ENCODE results near the gene ZIC3.
"Not testable (repeated sequence)": the region's sequence is repeated elsewhere in the genome, so short reads cannot be mapped to it uniquely, and the experiment has no call there.

ZIC3 gene

DNA sequence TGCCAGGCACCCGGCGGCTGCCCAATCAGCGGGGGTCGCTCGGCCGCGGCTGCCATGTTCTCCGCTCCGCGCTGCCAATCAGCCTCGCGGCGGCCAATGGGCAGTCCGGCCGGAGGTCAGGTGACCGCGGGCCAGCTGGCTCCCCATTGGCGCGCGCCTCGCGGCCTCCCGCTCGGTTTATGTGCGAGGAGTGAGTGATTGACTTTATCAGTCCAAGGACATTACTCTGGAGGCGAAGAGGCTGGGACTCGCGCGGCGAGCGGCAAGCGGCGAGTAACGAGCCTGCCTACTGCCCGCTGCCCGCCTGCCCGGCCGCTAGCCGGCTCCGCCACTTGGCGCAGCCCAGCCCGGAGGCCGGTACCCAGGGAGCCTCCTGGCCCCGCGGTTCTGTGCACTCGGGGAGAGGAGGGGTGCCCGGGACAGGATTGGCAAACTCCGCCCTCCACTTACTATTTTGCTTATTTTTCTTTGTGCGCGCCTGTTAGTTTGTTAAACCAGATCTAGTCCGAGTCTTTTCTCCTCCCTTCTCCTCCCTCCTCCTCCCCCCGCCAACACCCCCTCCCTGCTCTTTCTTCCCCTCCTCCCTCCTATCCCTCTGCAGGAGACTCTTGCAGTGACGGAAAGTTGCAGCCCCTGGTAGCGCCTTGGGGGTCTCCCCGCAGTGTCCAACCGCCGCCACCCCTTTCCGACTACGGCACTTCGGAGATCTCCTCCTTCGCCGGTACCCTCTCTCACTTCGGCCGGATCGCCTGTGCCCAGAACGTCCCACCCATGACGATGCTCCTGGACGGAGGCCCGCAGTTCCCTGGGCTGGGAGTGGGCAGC is at the start of gene ZIC3:
Gene ZIC3, plus strand, starts transcription at position 207 of the 825 bp plus-strand sequence. Its CDS starts 565 bp downstream, at position 772.
- H3K4me1 ChIP-seq (ENCODE audit: control insufficient read depth in 5 of 5, insufficient read depth in 5 of 5, low read length in 5 of 5), result peaks cover 0 to 27% (median 16%) of the 10 kb centered on the region in 5 donors
- H3K9me3 ChIP-seq (ENCODE audit: control insufficient read depth in 5 of 5, low read length in 5 of 5), result no peaks in the 10 kb centered on the region
- H3K36me3 ChIP-seq (ENCODE audit: control insufficient read depth in 5 of 5, insufficient read depth in 5 of 5, low read length in 5 of 5), result no peaks in the 10 kb centered on the region
- H3K9ac ChIP-seq (ENCODE audit: low read length in 5 of 5), result no peak within 1 kb of the TSS
- H3K27ac ChIP-seq (ENCODE audit: low read depth, low read length), result no peak within 1 kb of the TSS
- H3K4me3 ChIP-seq (ENCODE audit: low read depth in 1 of 5, low read length in 5 of 5), result peak within 1 kb of the TSS; percentile 51 to 72 (median 61)
- peaks cover 41 to 71% (median 54%) of the 10 kb centered on the region in 5 donors for H3K27me3 ChIP-seq (ENCODE audit: control insufficient read depth in 5 of 5, insufficient read depth in 4 of 5, low read length in 5 of 5)

DNA sequence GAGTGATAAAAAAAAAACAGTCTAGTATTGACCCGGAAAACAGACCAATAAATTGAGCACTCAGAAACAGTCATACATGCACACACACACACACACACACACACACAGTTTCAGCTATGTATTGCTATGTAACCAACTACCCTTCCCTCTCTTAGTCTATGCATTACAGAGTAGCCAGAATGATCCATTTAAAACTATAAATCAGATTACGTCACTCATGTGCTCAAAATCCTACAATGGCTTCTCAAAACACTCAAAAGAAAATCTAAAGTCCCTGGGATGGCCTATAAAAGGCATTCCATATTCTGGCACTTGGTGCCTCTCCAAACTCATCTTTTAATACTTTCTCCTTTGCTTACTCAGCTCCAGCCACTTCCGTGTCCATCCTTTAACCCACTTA is 46.5 kb upstream of the ZIC3 start:
- no peaks in the 10 kb centered on the region for H3K9me3 ChIP-seq (ENCODE audit: control insufficient read depth in 5 of 5, low read length in 5 of 5)
- no peak overlapping the region for H3K9ac ChIP-seq (ENCODE audit: low read length in 5 of 5)
- no peaks in the 10 kb centered on the region for H3K4me1 ChIP-seq (ENCODE audit: control insufficient read depth in 5 of 5, insufficient read depth in 5 of 5, low read length in 5 of 5)
- H3K4me3 ChIP-seq (ENCODE audit: low read depth in 1 of 5, low read length in 5 of 5), result no peak overlapping the region
- H3K27me3 ChIP-seq (ENCODE audit: control insufficient read depth in 5 of 5, insufficient read depth in 4 of 5, low read length in 5 of 5), result peaks cover under 1 to 11% (median 7%) of the 10 kb centered on the region in 5 donors
- no peak overlapping the region for H3K27ac ChIP-seq (ENCODE audit: low read depth, low read length)
- no peaks in the 10 kb centered on the region for H3K36me3 ChIP-seq (ENCODE audit: control insufficient read depth in 5 of 5, insufficient read depth in 5 of 5, low read length in 5 of 5)

DNA sequence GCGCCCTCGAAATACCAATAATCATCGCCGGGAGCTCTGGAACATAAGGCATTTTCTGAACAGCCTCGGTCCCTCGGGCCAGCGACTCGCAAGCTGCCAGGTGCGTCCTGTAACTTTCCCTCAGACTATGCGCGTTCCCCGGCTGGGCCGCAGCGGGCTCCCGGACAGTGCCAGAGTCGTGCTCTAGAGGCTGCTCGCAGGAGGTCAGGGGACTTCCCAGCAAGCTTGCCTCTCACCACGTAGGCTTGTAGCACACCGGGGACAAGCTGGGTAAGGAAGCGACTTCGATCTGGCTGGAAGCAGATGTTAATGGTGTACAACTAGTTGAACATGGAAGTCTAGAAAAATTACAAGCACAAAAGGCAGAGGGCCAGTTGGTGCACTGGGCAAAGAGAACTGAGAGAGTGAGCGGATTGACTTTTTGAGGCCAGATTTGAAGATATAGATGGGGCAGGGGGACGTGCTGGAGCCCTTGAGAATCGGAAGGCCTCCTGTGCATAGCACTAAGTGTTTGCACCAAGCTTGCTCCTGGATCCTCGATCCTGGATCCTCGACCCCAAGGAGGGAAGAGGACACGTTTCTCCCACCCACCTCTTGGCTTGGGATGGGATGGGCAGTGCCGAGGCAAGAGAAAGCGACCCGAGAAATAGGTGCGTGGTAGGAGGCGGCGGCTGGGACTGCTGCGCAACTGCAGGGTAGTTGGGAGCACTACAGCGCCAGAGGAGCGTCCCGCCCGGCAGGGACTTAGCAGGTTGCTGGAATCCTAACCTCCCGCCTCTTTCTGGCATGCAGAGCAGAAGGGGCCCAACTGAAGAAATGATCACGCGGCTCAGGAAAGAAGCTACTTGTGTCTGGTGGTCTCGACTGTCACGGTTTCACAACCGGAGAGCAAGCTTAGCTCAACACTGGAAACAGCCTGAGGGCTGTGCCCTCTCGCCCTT is 19.9 kb upstream of the ZIC3 start:
- peaks cover 31 to 68% (median 64%) of the 10 kb centered on the region in 5 donors for H3K27me3 ChIP-seq (ENCODE audit: control insufficient read depth in 5 of 5, insufficient read depth in 4 of 5, low read length in 5 of 5)
- no peak overlapping the region for H3K9ac ChIP-seq (ENCODE audit: low read length in 5 of 5)
- peaks cover 0 to 4% (median 2%) of the 10 kb centered on the region in 5 donors for H3K9me3 ChIP-seq (ENCODE audit: control insufficient read depth in 5 of 5, low read length in 5 of 5)

DNA sequence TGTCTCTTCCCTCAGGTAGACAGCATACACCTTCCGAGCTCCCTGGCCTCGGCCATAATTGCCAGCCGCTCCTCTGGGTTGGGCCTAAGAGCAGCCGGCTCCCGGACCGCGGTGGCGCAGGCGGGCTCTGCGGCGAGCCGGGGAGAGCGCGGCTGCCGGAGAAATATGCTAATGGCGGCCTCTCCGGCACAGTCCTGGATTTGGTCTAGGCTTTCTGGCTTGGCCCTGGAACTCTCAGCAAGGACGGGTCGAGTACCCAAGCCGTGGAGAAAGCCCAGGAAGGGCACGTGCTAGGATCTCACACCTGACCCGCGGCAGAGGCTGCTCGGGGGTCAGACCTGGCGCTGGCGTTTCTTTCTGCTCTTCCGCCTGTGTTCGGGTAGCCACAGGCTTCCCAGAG is 18.6 kb upstream of the ZIC3 start:
- peaks cover 0 to 4% (median 2%) of the 10 kb centered on the region in 5 donors for H3K9me3 ChIP-seq (ENCODE audit: control insufficient read depth in 5 of 5, low read length in 5 of 5)
- H3K36me3 ChIP-seq (ENCODE audit: control insufficient read depth in 5 of 5, insufficient read depth in 5 of 5, low read length in 5 of 5), result no peaks in the 10 kb centered on the region
- H3K4me1 ChIP-seq (ENCODE audit: control insufficient read depth in 5 of 5, insufficient read depth in 5 of 5, low read length in 5 of 5), result peaks cover 0 to 20% (median 6%) of the 10 kb centered on the region in 5 donors
- H3K9ac ChIP-seq (ENCODE audit: low read length in 5 of 5), result no peak overlapping the region
- H3K27ac ChIP-seq (ENCODE audit: low read depth, low read length), result no peak overlapping the region
- peaks cover 31 to 75% (median 66%) of the 10 kb centered on the region in 5 donors for H3K27me3 ChIP-seq (ENCODE audit: control insufficient read depth in 5 of 5, insufficient read depth in 4 of 5, low read length in 5 of 5)
- H3K4me3 ChIP-seq (ENCODE audit: low read depth in 1 of 5, low read length in 5 of 5), result peak overlapping the region in 2 of 5 donors; percentile 14 to 17

More for the DNA sequence above, 19.9 kb upstream of the ZIC3 start:
- Histone ChIP-seq H3K4me3 (ENCODE audit: low read depth in 1 of 5, low read length in 5 of 5) (no peak overlapping the region), H3K36me3 (ENCODE audit: control insufficient read depth in 5 of 5, insufficient read depth in 5 of 5, low read length in 5 of 5) (no peaks in the 10 kb centered on the region), H3K27ac (ENCODE audit: low read depth, low read length) (no peak overlapping the region), H3K4me1 (ENCODE audit: control insufficient read depth in 5 of 5, insufficient read depth in 5 of 5, low read length in 5 of 5) (peaks cover 0 to 20% (median 6%) of the 10 kb centered on the region in 5 donors)

DNA sequence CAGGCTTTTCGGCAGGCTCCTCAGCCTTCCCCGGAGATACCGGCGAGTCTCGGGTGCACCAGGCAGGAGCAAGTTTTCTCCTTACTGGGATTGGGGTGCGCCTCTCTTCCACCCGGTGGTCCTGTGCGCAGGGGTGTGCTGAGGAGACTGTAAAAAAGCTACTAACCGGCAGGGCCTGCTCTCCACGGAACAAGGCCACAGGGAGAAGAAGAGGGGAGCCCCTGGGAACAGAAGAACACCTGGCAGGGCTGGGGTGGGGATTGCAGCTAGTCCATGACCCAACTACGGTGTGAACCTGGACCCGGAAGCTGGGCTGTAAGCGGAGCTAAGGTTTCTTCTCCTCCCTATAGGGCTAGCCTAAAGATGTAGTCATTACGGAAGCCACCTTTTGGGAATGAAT is 17.7 kb upstream of the ZIC3 start:
- H3K27me3 ChIP-seq (ENCODE audit: control insufficient read depth in 5 of 5, insufficient read depth in 4 of 5, low read length in 5 of 5), result peaks cover 31 to 76% (median 70%) of the 10 kb centered on the region in 5 donors
- H3K4me1 ChIP-seq (ENCODE audit: control insufficient read depth in 5 of 5, insufficient read depth in 5 of 5, low read length in 5 of 5), result peaks cover 0 to 20% (median 6%) of the 10 kb centered on the region in 5 donors
- H3K36me3 ChIP-seq (ENCODE audit: control insufficient read depth in 5 of 5, insufficient read depth in 5 of 5, low read length in 5 of 5), result no peaks in the 10 kb centered on the region
- H3K27ac ChIP-seq (ENCODE audit: low read depth, low read length), result no peak overlapping the region
- H3K4me3 ChIP-seq (ENCODE audit: low read depth in 1 of 5, low read length in 5 of 5), result no peak overlapping the region
- no peak overlapping the region for H3K9ac ChIP-seq (ENCODE audit: low read length in 5 of 5)
- peaks cover 0 to 4% (median 2%) of the 10 kb centered on the region in 5 donors for H3K9me3 ChIP-seq (ENCODE audit: control insufficient read depth in 5 of 5, low read length in 5 of 5)

DNA sequence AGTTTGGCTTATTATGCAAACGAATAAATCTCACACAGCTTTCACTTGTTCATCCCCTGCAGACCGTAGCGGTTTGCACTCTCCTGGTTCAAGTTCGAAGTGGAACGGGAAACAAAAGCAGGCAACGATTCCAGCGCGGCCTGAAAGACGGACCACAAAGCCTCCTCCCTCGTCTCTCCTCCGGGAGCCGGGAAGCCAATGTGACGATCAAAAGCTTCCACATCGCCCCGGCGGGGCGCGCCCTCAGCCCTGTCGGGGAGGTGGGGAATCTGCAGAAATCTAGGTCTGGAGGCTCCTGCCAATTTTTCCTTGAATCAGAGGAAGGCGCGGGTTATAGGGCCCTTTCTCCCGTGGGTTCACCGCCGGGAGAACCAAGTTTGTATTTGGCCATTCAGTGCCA is 16.9 kb upstream of the ZIC3 start:
- peaks cover 0 to 4% (median 2%) of the 10 kb centered on the region in 5 donors for H3K9me3 ChIP-seq (ENCODE audit: control insufficient read depth in 5 of 5, low read length in 5 of 5)
- no peak overlapping the region for H3K27ac ChIP-seq (ENCODE audit: low read depth, low read length)
- peaks cover 0 to 20% (median 6%) of the 10 kb centered on the region in 5 donors for H3K4me1 ChIP-seq (ENCODE audit: control insufficient read depth in 5 of 5, insufficient read depth in 5 of 5, low read length in 5 of 5)
- peaks cover 31 to 70% (median 70%) of the 10 kb centered on the region in 5 donors for H3K27me3 ChIP-seq (ENCODE audit: control insufficient read depth in 5 of 5, insufficient read depth in 4 of 5, low read length in 5 of 5)
- H3K9ac ChIP-seq (ENCODE audit: low read length in 5 of 5), result no peak overlapping the region
- no peaks in the 10 kb centered on the region for H3K36me3 ChIP-seq (ENCODE audit: control insufficient read depth in 5 of 5, insufficient read depth in 5 of 5, low read length in 5 of 5)
- no peak overlapping the region for H3K4me3 ChIP-seq (ENCODE audit: low read depth in 1 of 5, low read length in 5 of 5)

DNA sequence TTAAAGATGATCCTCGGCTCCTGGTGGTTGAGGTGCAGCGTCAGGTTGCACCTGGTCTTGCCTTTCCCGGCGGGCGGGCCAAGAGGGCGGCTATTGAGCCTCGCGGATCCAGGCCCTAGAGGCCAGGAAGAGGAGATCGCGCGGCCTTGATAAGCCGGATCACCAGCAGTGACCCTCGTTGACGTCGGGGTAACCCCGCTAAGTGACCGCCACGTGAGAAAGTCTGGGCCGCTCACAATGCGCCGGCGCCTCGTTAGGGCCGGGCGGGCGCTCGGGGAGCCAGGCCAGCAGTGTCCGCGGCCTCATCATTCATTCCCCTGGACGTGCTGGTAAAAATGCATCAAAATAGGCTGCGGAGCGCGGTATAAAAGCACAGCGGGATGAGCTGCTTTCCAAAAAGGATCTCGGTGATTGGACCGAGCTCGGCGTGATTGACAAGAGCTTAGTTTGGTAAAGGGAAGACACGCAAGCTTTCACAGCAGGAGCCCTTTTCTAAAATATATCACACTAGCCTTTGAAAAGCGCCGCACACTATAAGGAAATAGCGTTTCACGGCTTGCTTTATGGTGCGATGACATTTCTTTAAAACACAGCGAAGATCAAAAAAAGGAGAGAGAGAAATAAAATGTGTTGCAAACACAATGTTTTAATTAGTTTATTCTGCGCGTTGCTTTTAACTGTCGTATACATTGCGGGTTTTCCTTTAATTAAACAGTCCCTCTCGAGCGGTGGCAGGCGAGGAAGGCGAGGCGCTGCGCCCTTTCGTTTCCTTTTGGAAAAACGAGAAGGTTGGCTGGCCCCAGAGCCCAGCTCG is 15.9 kb upstream of the ZIC3 start:
- no peak overlapping the region for H3K9ac ChIP-seq (ENCODE audit: low read length in 5 of 5)
- H3K9me3 ChIP-seq (ENCODE audit: control insufficient read depth in 5 of 5, low read length in 5 of 5), result peaks cover 0 to 4% (median 2%) of the 10 kb centered on the region in 5 donors
- no peaks in the 10 kb centered on the region for H3K36me3 ChIP-seq (ENCODE audit: control insufficient read depth in 5 of 5, insufficient read depth in 5 of 5, low read length in 5 of 5)
- no peak overlapping the region for H3K27ac ChIP-seq (ENCODE audit: low read depth, low read length)
- peaks cover 0 to 20% (median 6%) of the 10 kb centered on the region in 5 donors for H3K4me1 ChIP-seq (ENCODE audit: control insufficient read depth in 5 of 5, insufficient read depth in 5 of 5, low read length in 5 of 5)
- peaks cover 30 to 65% (median 64%) of the 10 kb centered on the region in 5 donors for H3K27me3 ChIP-seq (ENCODE audit: control insufficient read depth in 5 of 5, insufficient read depth in 4 of 5, low read length in 5 of 5)
- peak overlapping the region in 2 of 5 donors; percentile 7 to 37 for H3K4me3 ChIP-seq (ENCODE audit: low read depth in 1 of 5, low read length in 5 of 5)

DNA sequence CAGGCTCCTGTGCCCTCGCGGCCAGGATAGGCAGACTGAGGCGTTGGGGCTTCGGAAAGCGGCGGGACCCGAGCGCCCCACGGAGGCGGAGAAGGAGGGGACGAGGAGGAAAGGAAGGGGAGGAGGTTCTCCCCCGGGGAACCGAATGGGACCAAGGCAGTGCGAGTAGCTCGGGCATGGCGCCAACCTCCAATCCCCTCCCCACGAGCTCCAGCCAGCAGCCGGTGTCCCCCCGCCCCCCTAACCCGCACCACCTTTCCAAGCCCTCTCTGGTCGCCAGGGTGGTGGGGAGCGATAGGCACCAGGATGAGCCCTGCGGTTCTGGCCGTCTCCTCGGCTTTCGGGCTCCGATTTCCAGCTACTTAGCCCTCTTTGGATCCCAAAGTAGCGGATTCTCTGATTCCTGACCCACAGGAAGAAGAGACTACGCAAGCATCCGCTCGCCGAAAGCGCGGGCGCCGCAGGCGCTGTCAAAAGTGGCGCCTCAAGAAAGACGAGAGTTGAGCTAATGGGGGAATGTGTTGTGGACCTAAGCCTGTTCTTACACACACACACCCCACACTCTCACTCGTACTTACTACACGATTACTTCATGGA is 15.2 kb upstream of the ZIC3 start:
- H3K4me1 ChIP-seq (ENCODE audit: control insufficient read depth in 5 of 5, insufficient read depth in 5 of 5, low read length in 5 of 5), result peaks cover 0 to 20% (median 6%) of the 10 kb centered on the region in 5 donors
- no peak overlapping the region for H3K27ac ChIP-seq (ENCODE audit: low read depth, low read length)
- H3K9ac ChIP-seq (ENCODE audit: low read length in 5 of 5), result no peak overlapping the region
- peaks cover 24 to 60% (median 58%) of the 10 kb centered on the region in 5 donors for H3K27me3 ChIP-seq (ENCODE audit: control insufficient read depth in 5 of 5, insufficient read depth in 4 of 5, low read length in 5 of 5)
- peak overlapping the region in 1 of 5 donors; percentile 37 for H3K4me3 ChIP-seq (ENCODE audit: low read depth in 1 of 5, low read length in 5 of 5)
- no peaks in the 10 kb centered on the region for H3K36me3 ChIP-seq (ENCODE audit: control insufficient read depth in 5 of 5, insufficient read depth in 5 of 5, low read length in 5 of 5)
- H3K9me3 ChIP-seq (ENCODE audit: control insufficient read depth in 5 of 5, low read length in 5 of 5), result peaks cover 0 to 4% (median 2%) of the 10 kb centered on the region in 5 donors

DNA sequence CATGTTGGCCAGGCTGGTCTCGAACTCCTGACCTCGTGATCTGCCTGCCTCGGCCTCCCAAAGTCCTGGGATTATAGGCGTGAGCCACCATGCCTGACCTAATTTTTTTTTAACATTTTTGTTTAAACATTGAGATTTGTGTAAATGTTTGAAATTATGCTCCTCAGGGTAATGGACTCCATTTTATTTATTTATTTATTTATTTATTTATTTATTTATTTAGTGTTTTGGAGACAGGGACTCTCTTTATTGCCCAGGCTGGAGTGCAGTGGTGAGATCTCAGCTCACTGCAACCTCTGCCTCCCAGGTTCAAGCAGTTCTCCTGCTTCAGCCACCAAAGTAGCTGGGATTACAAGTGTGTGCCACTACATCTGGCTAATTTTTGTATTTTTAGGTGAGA is 13.8 kb upstream of the ZIC3 start:
- peaks cover 0 to 18% (median 6%) of the 10 kb centered on the region in 5 donors for H3K4me1 ChIP-seq (ENCODE audit: control insufficient read depth in 5 of 5, insufficient read depth in 5 of 5, low read length in 5 of 5)
- H3K27ac ChIP-seq (ENCODE audit: low read depth, low read length); H3K9me3 ChIP-seq (ENCODE audit: control insufficient read depth in 5 of 5, low read length in 5 of 5); H3K4me3 ChIP-seq (ENCODE audit: low read depth in 1 of 5, low read length in 5 of 5); H3K9ac ChIP-seq (ENCODE audit: low read length in 5 of 5); H3K36me3 ChIP-seq (ENCODE audit: control insufficient read depth in 5 of 5, insufficient read depth in 5 of 5, low read length in 5 of 5): not testable (repeated sequence)
- peaks cover 30 to 50% (median 45%) of the 10 kb centered on the region in 5 donors for H3K27me3 ChIP-seq (ENCODE audit: control insufficient read depth in 5 of 5, insufficient read depth in 4 of 5, low read length in 5 of 5)
